Measurements from ENCODE around the gene DNAI4. TPM values are rescaled to one million over a fixed set of nuclear protein-coding genes. Genes with fewer than 3 reads are reported as not detected.

DNAI4 gene
- total RNA-seq, 4 donors from 2014 or later, result 4.9 to 6.2 (median 5.5) TPM

DNA sequence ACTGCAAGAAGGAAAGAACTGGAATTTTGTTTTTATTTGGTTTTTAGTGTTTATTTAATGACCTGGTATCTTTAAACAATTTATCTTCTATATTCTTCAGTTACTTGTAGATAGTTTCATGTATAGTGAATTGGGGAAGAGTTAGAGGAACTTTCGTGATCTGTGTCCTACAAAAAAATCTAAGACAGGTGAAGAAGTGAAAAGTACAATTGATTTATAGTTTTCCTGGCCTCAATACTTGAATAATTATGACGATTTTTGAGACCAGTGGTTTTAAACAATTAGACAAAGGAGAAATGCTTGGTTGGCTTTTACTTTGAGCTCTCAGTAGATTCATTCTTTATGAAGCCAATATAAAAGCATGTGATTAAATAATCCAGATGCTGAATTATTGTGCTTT is 7.6 kb upstream of the DNAI4 start:
- intact Hi-C loops (cut with DNase I), result loop anchor here (5.0 to 10.0 kb wide), 2 partner anchors 53 to 120 kb away; partner anchors contain the start of gene SLC35D1
- Histone ChIP-seq H3K36me3 (no peaks in the 10 kb centered on the region), H3K4me1 (peaks cover 32 to 70% (median 62%) of the 10 kb centered on the region in 4 donors), H3K27ac (replicated peaks in 1 of 4) (peak overlapping the region in 1 of 4 donors; percentile 98), H3K27me3 (no peaks in the 10 kb centered on the region), H3K4me3 (peak overlapping the region in 1 of 4 donors; percentile 5), H3K9me3 (no peaks in the 10 kb centered on the region)
- no peak for DNase-seq (ENCODE audit: extremely low spot score)
- WGBS, result 49% methylated on average over 2 of the region's 2 CpGs
- TF ChIP-seq EP300 (IDR thresholded peaks at IDR 0.05) (no peak), POLR2AphosphoS5 (IDR thresholded peaks at IDR 0.05) (no peak), POLR2A (IDR thresholded peaks at IDR 0.05; ENCODE audit: low read depth) (no peak)
- TF ChIP-seq, protein P1, sequence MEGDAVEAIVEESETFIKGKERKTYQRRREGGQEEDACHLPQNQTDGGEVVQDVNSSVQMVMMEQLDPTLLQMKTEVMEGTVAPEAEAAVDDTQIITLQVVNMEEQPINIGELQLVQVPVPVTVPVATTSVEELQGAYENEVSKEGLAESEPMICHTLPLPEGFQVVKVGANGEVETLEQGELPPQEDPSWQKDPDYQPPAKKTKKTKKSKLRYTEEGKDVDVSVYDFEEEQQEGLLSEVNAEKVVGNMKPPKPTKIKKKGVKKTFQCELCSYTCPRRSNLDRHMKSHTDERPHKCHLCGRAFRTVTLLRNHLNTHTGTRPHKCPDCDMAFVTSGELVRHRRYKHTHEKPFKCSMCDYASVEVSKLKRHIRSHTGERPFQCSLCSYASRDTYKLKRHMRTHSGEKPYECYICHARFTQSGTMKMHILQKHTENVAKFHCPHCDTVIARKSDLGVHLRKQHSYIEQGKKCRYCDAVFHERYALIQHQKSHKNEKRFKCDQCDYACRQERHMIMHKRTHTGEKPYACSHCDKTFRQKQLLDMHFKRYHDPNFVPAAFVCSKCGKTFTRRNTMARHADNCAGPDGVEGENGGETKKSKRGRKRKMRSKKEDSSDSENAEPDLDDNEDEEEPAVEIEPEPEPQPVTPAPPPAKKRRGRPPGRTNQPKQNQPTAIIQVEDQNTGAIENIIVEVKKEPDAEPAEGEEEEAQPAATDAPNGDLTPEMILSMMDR (IDR thresholded peaks at IDR 0.05), result no peak

DNA sequence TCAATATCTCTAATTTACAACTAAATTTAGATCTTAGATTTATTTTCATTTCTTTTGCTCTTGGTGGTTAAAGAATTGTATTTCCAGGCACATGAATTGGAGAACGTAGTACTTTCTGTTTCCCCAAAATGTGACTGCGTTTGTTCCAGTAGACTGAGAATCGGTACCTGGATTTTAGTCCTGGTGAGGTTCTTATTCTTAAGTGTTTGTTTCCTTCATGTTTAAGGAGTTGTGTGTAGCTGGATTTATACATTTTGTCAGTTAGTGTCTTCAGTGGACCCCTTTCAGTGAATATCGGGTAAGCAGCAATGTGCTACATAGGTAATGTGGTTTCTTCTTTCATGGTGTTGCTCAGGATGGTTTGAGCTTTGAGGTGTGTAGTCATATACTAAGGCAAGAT is 6.9 kb upstream of the DNAI4 start:
- intact Hi-C loops (cut with DNase I), result loop anchor here (5.0 to 10.0 kb wide), 2 partner anchors 53 to 121 kb away; partner anchors contain the start of gene SLC35D1
- 34% methylated on average over 4 of the region's 4 CpGs for WGBS
- Histone ChIP-seq H3K27me3 (no peaks in the 10 kb centered on the region), H3K27ac (replicated peaks in 1 of 4) (peak overlapping the region; percentile 98 to 99 (median 98)), H3K9me3 (no peaks in the 10 kb centered on the region), H3K36me3 (no peaks in the 10 kb centered on the region), H3K4me3 (peak overlapping the region; percentile 87 to 91 (median 88)), H3K4me1 (peaks cover 33 to 73% (median 64%) of the 10 kb centered on the region in 4 donors)
- DNase-seq (ENCODE audit: extremely low spot score), result no peak
- TF ChIP-seq EP300 (IDR thresholded peaks at IDR 0.05), result no peak
- TF ChIP-seq, protein P1 (IDR thresholded peaks at IDR 0.05), result no peak
- no peak for TF ChIP-seq POLR2AphosphoS5 (IDR thresholded peaks at IDR 0.05)
- no peak for TF ChIP-seq POLR2A (IDR thresholded peaks at IDR 0.05; ENCODE audit: low read depth)

DNA sequence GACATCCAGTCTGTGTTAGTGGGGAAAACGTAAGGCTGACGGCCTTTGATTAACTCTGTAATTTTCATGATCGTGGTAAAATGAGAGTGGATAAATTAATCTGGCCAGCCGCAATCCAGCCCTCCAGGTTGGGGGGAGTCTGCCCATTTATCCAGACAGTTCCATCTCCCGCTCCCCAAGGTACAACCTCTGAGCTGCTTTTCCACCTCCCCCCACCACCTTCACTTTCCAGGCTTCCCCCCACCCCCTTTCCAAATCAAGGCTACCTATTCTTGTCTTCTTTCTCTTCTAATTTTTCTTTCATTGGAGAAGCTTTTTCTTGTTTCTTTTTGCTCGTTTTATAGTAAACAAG is 6.1 kb upstream of the DNAI4 start:
- Histone ChIP-seq H3K27me3 (no peaks in the 10 kb centered on the region), H3K4me1 (peaks cover 41 to 76% (median 67%) of the 10 kb centered on the region in 4 donors), H3K36me3 (no peaks in the 10 kb centered on the region), H3K4me3 (peak overlapping the region; percentile 87 to 91 (median 88)), H3K27ac (replicated peaks in 1 of 4) (peak overlapping the region; percentile 98 to 99 (median 98)), H3K9me3 (no peaks in the 10 kb centered on the region)
- intact Hi-C loops (cut with DNase I), result loop anchor here (5.0 to 10.0 kb wide), 2 partner anchors 54 to 122 kb away; partner anchors contain the start of gene SLC35D1
- no peak for TF ChIP-seq POLR2A (IDR thresholded peaks at IDR 0.05; ENCODE audit: low read depth)
- DNase-seq (ENCODE audit: extremely low spot score), result no peak
- under 1% methylated on average over 6 of the region's 6 CpGs for WGBS

DNA sequence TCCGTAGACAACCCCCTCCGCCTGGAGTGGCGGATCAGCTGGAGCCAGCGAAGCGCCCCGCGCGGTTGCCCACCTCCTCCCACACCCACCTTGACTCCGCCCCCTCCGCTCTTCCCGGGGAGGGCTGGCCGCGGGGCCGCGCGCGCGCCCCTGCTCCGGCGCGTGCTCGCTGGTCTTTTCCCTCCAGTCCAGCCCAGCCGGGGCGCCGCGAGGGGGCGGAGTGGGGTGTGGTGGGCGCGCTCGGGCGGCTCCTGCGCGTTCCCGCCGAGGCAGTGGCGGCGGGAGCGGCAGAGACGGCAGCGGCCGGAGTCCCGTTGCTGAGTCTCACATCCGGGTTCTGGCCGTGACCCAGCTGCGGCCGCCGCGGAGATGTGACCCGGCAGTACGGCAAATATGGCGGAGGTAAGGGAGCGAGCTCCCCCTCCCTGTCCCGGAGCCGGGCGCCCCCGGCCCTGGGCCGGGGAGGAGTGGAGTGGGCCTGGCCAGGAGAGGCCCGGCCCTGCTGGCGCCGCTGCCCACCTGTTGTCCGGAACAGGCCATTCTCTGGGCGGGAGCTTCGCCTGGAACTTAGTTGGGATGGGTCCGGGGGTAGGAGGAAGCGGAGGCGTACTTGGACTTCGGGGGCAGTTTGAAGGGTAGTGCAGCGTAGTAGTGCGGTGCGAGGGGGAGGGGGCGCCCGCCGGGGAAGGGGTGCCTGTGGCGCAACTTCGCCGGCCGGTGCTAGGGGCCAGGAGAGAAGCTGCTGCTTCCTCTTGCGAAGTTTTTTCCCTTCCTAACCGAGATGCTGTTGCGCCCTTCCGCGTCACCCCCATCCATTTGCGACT is 5.6 kb upstream of the DNAI4 start:
- H3K36me3 ChIP-seq, result no peaks in the 10 kb centered on the region
- H3K9me3 ChIP-seq, result no peaks in the 10 kb centered on the region
- DNase-seq (ENCODE audit: extremely low spot score), result peak; percentile 97
- no peak for TF ChIP-seq EP300 (IDR thresholded peaks at IDR 0.05)
- peak; percentile 43 for TF ChIP-seq POLR2A (IDR thresholded peaks at IDR 0.05; ENCODE audit: low read depth)
- TF ChIP-seq POLR2AphosphoS5 (IDR thresholded peaks at IDR 0.05), result peak; percentile 78 to 88
- TF ChIP-seq, protein P1 (IDR thresholded peaks at IDR 0.05), result peak; percentile 45 to 54 (median 51)
- H3K27me3 ChIP-seq, result no peaks in the 10 kb centered on the region
- H3K4me3 ChIP-seq, result peak overlapping the region; percentile 87 to 91 (median 88)
- peak overlapping the region; percentile 98 to 99 (median 98) for H3K27ac ChIP-seq (replicated peaks in 1 of 4)
- intact Hi-C loops (cut with DNase I), result loop anchor here (5.0 to 10.0 kb wide), 2 partner anchors 55 to 122 kb away; partner anchors contain the start of gene SLC35D1
- peaks cover 39 to 75% (median 64%) of the 10 kb centered on the region in 4 donors for H3K4me1 ChIP-seq
- 0% methylated on average over 19 of the region's 83 CpGs for WGBS

DNA sequence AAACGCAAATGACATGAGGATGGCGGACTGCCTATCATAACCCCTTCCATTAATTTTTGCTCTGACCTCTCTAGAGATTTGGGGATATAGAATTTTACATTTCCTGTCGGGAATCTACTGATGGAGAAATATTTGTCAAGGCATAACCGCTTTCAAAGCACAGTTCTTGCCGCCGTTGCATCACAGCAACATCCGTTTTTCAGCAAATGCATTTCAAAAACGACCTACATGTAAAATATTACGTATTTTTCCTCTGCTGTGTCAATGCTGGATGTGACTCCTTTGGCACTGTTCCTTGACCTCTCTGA is 5.0 kb upstream of the DNAI4 start:
- no peak for DNase-seq (ENCODE audit: extremely low spot score)
- WGBS, result 11% methylated on average over 9 of the region's 9 CpGs
- Histone ChIP-seq H3K27ac (replicated peaks in 1 of 4) (peak overlapping the region; percentile 98 to 99 (median 98)), H3K27me3 (no peaks in the 10 kb centered on the region), H3K4me3 (peak overlapping the region; percentile 87 to 91 (median 88)), H3K36me3 (no peaks in the 10 kb centered on the region), H3K4me1 (peaks cover 36 to 69% (median 59%) of the 10 kb centered on the region in 4 donors), H3K9me3 (no peaks in the 10 kb centered on the region)
- TF ChIP-seq POLR2AphosphoS5 (IDR thresholded peaks at IDR 0.05) (no peak), POLR2A (IDR thresholded peaks at IDR 0.05; ENCODE audit: low read depth) (no peak), EP300 (IDR thresholded peaks at IDR 0.05) (no peak)
- TF ChIP-seq, protein P1 (IDR thresholded peaks at IDR 0.05), result no peak
- intact Hi-C loops (cut with DNase I), result no loop called here
